GM12872 (cell line): ENCODE results near the gene TRIO.

Experiments
- TF ChIP-seq, protein P1 (sequence below): IDR thresholded peaks from 3 replicates; pipeline ENCODE4 v1.5.1; 2011; ENCODE audit warnings: low read depth, mild to moderate bottlenecking, low read length, moderate library complexity; ENCODE audit not compliant: insufficient read depth

TRIO gene

DNA sequence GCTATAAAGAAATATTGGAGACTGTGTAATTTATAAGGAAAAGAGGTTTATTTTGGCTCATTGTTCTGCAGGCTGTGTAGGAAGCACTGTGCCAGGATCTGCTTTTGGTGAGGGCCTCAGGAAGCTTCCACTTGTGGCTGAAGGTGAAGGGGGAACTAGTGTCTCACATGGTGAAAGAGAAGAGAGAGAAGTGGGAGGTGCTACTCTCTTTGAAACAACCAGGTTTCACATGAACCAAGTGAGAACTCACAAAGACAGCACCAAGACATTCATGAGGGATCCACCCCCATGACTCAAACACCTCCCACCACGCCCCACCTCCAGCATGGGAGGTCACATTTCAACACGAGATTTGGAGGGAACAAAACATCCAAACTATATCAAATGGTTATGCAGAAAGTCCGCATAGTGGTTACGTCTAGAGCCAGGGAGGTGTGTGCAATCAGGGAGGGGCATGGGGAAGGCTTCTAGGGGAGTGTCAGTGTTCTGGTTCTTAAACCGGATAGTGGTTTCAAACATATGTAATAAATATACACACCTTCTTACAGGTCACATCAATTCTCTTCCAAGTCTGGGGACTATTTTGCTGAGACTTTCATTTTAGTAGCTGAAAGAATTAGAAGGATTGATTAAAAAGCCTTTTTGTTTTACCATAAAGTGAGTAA is 113.0 kb downstream of the TRIO start:
- TF ChIP-seq, protein P1, sequence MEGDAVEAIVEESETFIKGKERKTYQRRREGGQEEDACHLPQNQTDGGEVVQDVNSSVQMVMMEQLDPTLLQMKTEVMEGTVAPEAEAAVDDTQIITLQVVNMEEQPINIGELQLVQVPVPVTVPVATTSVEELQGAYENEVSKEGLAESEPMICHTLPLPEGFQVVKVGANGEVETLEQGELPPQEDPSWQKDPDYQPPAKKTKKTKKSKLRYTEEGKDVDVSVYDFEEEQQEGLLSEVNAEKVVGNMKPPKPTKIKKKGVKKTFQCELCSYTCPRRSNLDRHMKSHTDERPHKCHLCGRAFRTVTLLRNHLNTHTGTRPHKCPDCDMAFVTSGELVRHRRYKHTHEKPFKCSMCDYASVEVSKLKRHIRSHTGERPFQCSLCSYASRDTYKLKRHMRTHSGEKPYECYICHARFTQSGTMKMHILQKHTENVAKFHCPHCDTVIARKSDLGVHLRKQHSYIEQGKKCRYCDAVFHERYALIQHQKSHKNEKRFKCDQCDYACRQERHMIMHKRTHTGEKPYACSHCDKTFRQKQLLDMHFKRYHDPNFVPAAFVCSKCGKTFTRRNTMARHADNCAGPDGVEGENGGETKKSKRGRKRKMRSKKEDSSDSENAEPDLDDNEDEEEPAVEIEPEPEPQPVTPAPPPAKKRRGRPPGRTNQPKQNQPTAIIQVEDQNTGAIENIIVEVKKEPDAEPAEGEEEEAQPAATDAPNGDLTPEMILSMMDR, result no peak

DNA sequence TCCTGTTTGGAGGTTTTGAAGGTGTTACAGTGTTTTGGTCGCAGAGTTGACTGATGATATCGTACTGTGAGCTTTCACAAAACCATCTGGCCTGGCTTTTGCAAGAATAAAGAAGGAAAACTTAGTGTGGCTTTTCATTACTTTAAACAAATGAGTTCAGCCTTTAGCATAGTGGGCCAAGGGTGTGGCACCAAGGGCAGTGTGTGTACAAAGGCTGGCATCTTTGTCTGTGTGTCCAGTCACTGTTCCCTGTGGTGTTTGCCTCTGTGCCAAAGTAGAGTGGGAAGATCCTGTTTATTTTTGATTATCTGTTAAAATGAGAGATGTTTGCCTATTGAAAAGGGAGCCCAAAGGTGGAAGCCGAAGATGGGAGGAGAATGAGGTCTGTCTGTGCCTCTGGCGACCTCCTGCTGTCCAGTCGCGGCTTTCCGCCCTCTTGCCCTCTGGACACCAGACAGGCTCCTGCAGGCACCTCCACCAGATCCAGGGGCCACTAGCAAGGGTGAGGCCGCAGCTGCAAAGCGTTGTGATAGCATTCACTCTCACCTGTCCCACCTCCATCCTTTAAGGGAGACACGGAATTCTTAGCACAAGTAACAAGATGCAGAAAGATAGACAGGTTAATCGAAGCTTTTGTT is 113.7 kb downstream of the TRIO start:
- TF ChIP-seq, protein P1, result no peak

DNA sequence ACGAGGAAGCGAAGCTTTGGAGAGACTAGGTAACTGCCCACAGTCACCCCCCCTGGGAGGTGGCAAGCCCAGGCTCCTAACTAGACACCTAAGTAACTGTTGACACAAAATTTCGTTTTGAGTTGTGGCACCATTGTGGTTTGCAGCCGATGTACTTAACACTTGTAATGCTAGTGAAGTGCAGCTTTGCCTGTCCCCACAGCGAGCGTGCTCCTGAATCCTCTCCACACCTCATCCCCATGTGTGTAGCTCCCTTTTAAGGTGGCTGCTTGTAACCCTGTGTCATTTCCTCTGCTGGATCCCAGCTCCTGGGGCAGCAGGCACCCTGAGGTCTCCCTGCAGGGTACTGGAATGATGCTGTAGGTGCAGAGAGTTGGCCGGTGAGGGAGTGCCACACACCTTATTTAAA is 114.9 kb downstream of the TRIO start:
- TF ChIP-seq, protein P1, result no peak

DNA sequence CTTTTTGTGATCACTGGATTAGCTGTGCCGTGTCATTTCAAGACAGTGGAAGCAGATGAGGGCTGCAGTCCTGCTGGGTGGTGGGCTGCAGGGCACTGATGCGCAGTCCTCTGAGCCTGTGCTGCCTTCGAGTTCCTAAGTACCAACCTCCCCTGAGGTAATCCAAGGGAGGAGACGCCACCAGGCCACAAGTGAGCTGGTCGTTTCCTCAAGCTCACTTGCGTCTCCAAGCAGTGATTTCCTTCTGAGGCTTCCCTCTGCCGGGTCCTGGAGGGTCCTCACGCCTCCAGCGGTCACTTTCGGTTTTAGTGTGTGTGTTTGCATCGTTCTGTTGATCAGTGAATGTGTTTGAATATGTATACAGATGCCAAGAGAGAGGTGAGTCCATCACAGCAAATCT is 115.7 kb downstream of the TRIO start:
- TF ChIP-seq, protein P1, result peak; percentile 45; the same call in 2 of the 3 replicates

DNA sequence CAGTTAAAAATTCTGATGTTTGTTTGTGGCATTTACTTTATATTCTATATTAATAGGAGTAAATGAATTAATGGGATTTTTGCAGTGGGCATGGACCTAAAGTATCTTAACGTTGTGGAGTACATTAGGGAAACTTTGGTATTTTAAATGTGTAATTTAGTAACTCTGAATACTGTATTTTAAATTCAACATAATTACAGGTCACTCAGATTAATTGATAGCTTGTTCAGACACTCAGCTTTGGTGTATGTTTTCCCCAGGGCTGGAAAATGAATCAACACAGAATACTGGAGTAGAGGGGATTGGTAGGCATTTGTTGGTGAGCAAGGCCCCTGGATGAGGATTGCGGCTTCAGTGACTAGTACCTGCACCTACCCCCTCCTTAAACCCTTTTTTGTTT is 117.5 kb downstream of the TRIO start:
- TF ChIP-seq, protein P1, result no peak

DNA sequence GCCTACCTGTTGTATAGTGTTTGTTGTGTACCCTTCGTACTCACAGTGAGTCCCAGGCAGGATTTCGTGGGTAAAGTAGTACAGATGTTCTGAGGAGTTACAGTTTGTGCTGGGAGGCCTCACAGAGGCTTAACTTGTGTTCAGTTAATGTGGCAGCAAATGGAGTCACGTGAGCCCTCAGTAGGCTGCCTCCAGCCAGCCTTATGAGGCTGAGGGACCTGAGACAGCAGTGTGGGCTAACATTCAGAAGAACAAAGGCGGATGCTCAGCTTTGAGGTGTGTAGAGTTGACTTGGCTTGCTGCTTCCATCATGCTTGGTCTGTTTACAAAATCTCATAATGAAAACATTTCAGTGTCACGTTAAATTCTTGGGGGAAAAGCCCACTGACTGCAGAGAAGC is 118.1 kb downstream of the TRIO start:
- TF ChIP-seq, protein P1, result no peak

DNA sequence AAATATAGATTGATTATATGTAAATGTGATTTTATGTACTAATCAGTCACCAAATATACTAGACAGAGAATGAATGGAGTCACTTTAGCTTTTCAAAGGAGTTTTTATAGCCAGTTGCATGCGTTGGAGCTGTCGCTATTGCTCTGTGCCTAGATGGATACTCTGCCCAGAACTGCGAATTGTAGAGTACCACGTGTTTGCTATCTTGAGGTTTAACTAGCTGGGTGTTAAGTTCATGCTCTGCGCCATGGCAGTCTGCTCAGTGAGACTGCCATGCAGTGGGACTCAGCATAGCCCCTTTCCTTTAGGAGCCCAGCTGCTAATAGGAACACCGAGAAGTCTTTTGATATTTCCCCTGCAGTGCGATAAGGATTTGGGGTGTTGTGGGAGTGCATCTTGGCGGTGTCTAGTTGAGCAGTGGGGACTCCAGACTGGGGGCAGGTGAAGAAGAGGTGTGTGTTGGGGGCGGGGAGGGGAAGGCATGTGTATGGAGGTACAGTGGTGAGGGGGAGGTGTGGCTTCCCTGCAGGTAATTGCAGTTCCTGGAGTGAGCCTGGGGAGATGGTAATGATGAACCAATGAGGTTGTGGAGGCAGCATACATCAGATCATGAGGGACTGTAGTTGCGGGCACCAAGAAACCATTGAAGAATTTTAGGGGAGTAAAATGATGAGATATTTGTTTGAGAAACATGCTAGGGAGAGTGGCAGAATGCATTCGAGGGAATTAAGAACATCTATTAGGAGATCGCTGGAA is 118.9 kb downstream of the TRIO start:
- TF ChIP-seq, protein P1, result no peak
